A549 treated with GW870086 at 1 μM for 4 hours (cell line): ENCODE data around the gene CES4A. TPM values are rescaled to one million over a fixed set of nuclear protein-coding genes. Genes with fewer than 3 reads are reported as not detected.

Experiments used
- total RNA-seq: library from RNA; stranded (reverse); fragments of 200-300 nt; extraction: Qiagen RNA extraction; gene quantifications from 5 replicates; pipeline ENCODE4 v1.2.3, GENCODE V29; 2022; ENCODE audit warnings: low read depth

CES4A gene
- 1.8 to 2.7 TPM (median 2.0 TPM) in 5 replicates for total RNA-seq

GRCh38 chr16:66988197-66988788 lies at the start of gene CES4A:
CES4A (plus strand) TSS chr16:66988589; CDS start chr16:66988773, 184 bp downstream.

GRCh38 chr16:66961065-66961744 lies 27.2 kb upstream of the CES4A start, which contains the start of gene CES3:
CES3 (plus strand) TSS chr16:66961266; CDS start chr16:66961308, 42 bp downstream.

GRCh38 chr16:67028696-67029253 lies 40.4 kb downstream of the CES4A start, which contains the start of gene CBFB:
CBFB (plus strand) TSS chr16:67029149; CDS start chr16:67029408, 259 bp downstream.

Other genes starting within 250 kb of the CES4A start
- gene DYNC1LI2, start 237.0 kb upstream of the CES4A start, total RNA-seq = 36.7 to 58.9 TPM (median 55.7 TPM) in 5 replicates
- not detected in 5 replicates for gene TERB1, start 187.0 kb upstream of the CES4A start, total RNA-seq
- gene NAE1, start 157.6 kb upstream of the CES4A start, total RNA-seq = 55.9 to 74.8 TPM (median 66.5 TPM) in 5 replicates
- gene CA7, start 144.2 kb upstream of the CES4A start, total RNA-seq = not detected in 5 replicates
- gene PDP2, start 108.1 kb upstream of the CES4A start, total RNA-seq = 5.2 to 7.4 TPM (median 6.2 TPM) in 5 replicates
- 2.2 to 2.6 TPM (median 2.6 TPM) in 5 replicates for gene CDH16, start 69.7 kb upstream of the CES4A start, total RNA-seq
- 19.1 to 31.3 TPM (median 25.8 TPM) in 5 replicates for gene RRAD, start 63.1 kb upstream of the CES4A start, total RNA-seq
- 157 to 187 TPM (median 178 TPM) in 5 replicates for gene CIAO2B, start 54.2 kb upstream of the CES4A start, total RNA-seq
- gene CES2, start 53.1 kb upstream of the CES4A start, total RNA-seq = 26.9 to 35.6 TPM (median 31.3 TPM) in 5 replicates
- gene CES3, start 27.3 kb upstream of the CES4A start, total RNA-seq = 1.8 to 2.5 TPM (median 2.3 TPM) in 5 replicates
- 46.6 to 53.6 TPM (median 51.6 TPM) in 5 replicates for gene CBFB, start 40.6 kb downstream of the CES4A start, total RNA-seq
- gene PHAF1, start 121.4 kb downstream of the CES4A start, total RNA-seq = 24.3 to 26.8 TPM (median 25.6 TPM) in 5 replicates
- gene B3GNT9, start 162.4 kb downstream of the CES4A start, total RNA-seq = 7.7 to 9.5 TPM (median 9.0 TPM) in 5 replicates
- gene TRADD, start 171.3 kb downstream of the CES4A start, total RNA-seq = 16.1 to 19.2 TPM (median 18.6 TPM) in 5 replicates
- gene FBXL8, start 171.4 kb downstream of the CES4A start, total RNA-seq = 3.4 to 9.0 TPM (median 8.0 TPM) in 5 replicates
- 11.9 to 16.5 TPM (median 13.2 TPM) in 5 replicates for gene HSF4, start 176.2 kb downstream of the CES4A start, total RNA-seq
- 76.4 to 107 TPM (median 89.9 TPM) in 5 replicates for gene NOL3, start 181.9 kb downstream of the CES4A start, total RNA-seq
- gene MATCAP1, start 195.4 kb downstream of the CES4A start, total RNA-seq = 5.4 to 8.4 TPM (median 6.3 TPM) in 5 replicates
- 0.09 to 0.30 TPM (median 0.23 TPM) in 3 of 5 replicates, not detected in the others for gene EXOC3L1, start 201.5 kb downstream of the CES4A start, total RNA-seq
- 82.2 to 98.8 TPM (median 95.1 TPM) in 5 replicates for gene E2F4, start 203.6 kb downstream of the CES4A start, total RNA-seq
- 0.99 to 1.5 TPM (median 1.4 TPM) in 5 replicates for gene ELMO3, start 210.5 kb downstream of the CES4A start, total RNA-seq
- 87.8 to 98.8 TPM (median 94.3 TPM) in 5 replicates for gene TMEM208, start 238.5 kb downstream of the CES4A start, total RNA-seq